ENCODE results near the gene ZNF827. TPM values are rescaled to one million over a fixed set of nuclear protein-coding genes. Genes with fewer than 3 reads are reported as not detected.

ZNF827 gene
- polyA plus RNA-seq, 1 donor (not counting 4 experiments of a cell fraction or from before 2014, with no cell fraction given): 4.7 TPM

DNA sequence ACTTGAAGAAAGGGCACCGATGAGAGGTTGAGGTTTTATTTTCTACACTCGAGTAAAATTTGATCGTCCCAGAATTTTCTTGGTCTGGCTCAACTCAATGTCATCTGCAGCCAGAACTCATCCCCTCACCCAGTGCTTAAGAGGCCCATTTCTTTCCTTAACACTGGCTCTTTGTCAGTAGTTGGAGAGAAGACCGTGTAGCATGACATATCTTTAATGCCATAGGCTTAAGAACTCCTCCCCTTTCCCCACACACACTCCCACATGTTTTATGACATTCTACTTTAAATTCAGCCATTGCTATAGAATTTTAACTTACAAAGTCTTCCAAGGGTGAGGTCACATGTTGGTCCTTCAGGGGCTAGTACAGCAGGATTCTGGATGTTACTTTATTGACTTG, 44.2 kb upstream of the ZNF827 start:
- Histone ChIP-seq H2AFZ (ENCODE audit: control insufficient read depth, low read length) (no peak overlapping the region), H3K27me3 (ENCODE audit: control insufficient read depth, extremely low read depth, insufficient read depth, low read length) (no peaks in the 10 kb centered on the region), H3K4me2 (ENCODE audit: control insufficient read depth, extremely low read depth, insufficient read depth, low read depth, low read length) (no peak overlapping the region), H3K27ac (ENCODE audit: control insufficient read depth, insufficient read depth, low read length) (no peak overlapping the region), H4K20me1 (ENCODE audit: control insufficient read depth, extremely low read depth, insufficient read depth, low read length) (no peaks in the 10 kb centered on the region), H3K4me3 (ENCODE audit: control insufficient read depth in 2 of 3, extremely low read depth in 1 of 3, insufficient read depth in 2 of 3, low read depth in 1 of 3, low read length in 3 of 3) (no peak overlapping the region), H3K4me1 (ENCODE audit: control insufficient read depth, extremely low read depth, insufficient read depth, low read length) (no peaks in the 10 kb centered on the region), H3K9ac (ENCODE audit: control insufficient read depth, extremely low read depth, insufficient read depth, low read length) (no peak overlapping the region), H3K36me3 (ENCODE audit: control insufficient read depth in 2 of 2, extremely low read depth in 1 of 2, insufficient read depth in 2 of 2, low read length in 2 of 2) (no peaks in the 10 kb centered on the region), H3K9me3 (ENCODE audit: control insufficient read depth, low read depth, low read length) (no peaks in the 10 kb centered on the region), H3K9me1 (ENCODE audit: control insufficient read depth, extremely low read depth, insufficient read depth, low read length) (no peaks in the 10 kb centered on the region), H3K79me2 (ENCODE audit: control insufficient read depth, insufficient read depth, low read length) (no peaks in the 10 kb centered on the region)
- FAIRE-seq (no peak), DNase-seq (ENCODE audit: low read depth, low spot score) (no peak)
- dilution Hi-C loops (cut with MboI; ENCODE audit: extremely low pct_ligation_motif_present, low sequenced_read_pairs): no loop called here
- no peak for TF ChIP-seq EZH2 (IDR thresholded peaks at IDR 0.05; ENCODE audit: low read length)
- TF ChIP-seq CTCF (optimal IDR thresholded peaks at IDR 0.05 in 1 of 3, IDR thresholded peaks at IDR 0.05 in 1 of 3, conservative IDR thresholded peaks at IDR 0.05 in 1 of 3; ENCODE audit: extremely low read depth in 1 of 3, insufficient read depth in 2 of 3, low read length in 3 of 3): no peak

DNA sequence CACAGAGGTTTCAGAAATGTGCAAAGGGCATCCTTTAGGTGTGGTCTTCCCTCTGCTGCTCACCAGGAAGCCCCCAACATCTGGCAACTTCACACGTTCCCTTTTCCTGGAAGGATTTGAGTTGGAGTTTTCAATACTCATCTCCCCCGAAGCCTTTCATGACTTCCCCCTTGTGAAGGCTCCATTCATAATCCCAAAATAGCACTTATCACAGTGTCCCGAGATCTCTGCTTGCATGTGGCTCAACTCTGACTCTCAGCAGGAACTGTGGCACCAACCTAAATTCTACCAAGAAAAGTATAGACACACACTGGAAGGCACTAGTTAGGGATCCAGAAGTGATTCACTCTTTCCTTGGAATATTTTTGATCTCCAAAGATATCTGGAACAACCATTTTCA, 40.5 kb upstream of the ZNF827 start:
- DNase-seq (ENCODE audit: low read depth, low spot score): no peak
- Histone ChIP-seq H3K27me3 (ENCODE audit: control insufficient read depth, extremely low read depth, insufficient read depth, low read length) (no peaks in the 10 kb centered on the region), H3K4me1 (ENCODE audit: control insufficient read depth, extremely low read depth, insufficient read depth, low read length) (no peaks in the 10 kb centered on the region), H3K79me2 (ENCODE audit: control insufficient read depth, insufficient read depth, low read length) (no peaks in the 10 kb centered on the region), H3K4me3 (ENCODE audit: control insufficient read depth in 2 of 3, extremely low read depth in 1 of 3, insufficient read depth in 2 of 3, low read depth in 1 of 3, low read length in 3 of 3) (no peak overlapping the region), H3K9ac (ENCODE audit: control insufficient read depth, extremely low read depth, insufficient read depth, low read length) (no peak overlapping the region), H3K9me3 (ENCODE audit: control insufficient read depth, low read depth, low read length) (no peaks in the 10 kb centered on the region), H4K20me1 (ENCODE audit: control insufficient read depth, extremely low read depth, insufficient read depth, low read length) (no peaks in the 10 kb centered on the region), H3K27ac (ENCODE audit: control insufficient read depth, insufficient read depth, low read length) (no peak overlapping the region), H3K9me1 (ENCODE audit: control insufficient read depth, extremely low read depth, insufficient read depth, low read length) (no peaks in the 10 kb centered on the region), H2AFZ (ENCODE audit: control insufficient read depth, low read length) (no peak overlapping the region), H3K36me3 (ENCODE audit: control insufficient read depth in 2 of 2, extremely low read depth in 1 of 2, insufficient read depth in 2 of 2, low read length in 2 of 2) (no peaks in the 10 kb centered on the region), H3K4me2 (ENCODE audit: control insufficient read depth, extremely low read depth, insufficient read depth, low read depth, low read length) (no peak overlapping the region)
- dilution Hi-C loops (cut with MboI; ENCODE audit: extremely low pct_ligation_motif_present, low sequenced_read_pairs): no loop called here
- no peak for FAIRE-seq
- TF ChIP-seq CTCF (optimal IDR thresholded peaks at IDR 0.05 in 1 of 3, IDR thresholded peaks at IDR 0.05 in 1 of 3, conservative IDR thresholded peaks at IDR 0.05 in 1 of 3; ENCODE audit: extremely low read depth in 1 of 3, insufficient read depth in 2 of 3, low read length in 3 of 3) (no peak), EZH2 (IDR thresholded peaks at IDR 0.05; ENCODE audit: low read length) (no peak)
